ENCODE data around the gene LYPD8. TPM values are rescaled to one million over a fixed set of nuclear protein-coding genes. Genes with fewer than 3 reads are reported as not detected.

Gene LYPD8
- total and polyA plus RNA-seq, 2 of the 8 experiments (the other 6 are each of a cell fraction or from before 2014, with no cell fraction given), result not detected

DNA sequence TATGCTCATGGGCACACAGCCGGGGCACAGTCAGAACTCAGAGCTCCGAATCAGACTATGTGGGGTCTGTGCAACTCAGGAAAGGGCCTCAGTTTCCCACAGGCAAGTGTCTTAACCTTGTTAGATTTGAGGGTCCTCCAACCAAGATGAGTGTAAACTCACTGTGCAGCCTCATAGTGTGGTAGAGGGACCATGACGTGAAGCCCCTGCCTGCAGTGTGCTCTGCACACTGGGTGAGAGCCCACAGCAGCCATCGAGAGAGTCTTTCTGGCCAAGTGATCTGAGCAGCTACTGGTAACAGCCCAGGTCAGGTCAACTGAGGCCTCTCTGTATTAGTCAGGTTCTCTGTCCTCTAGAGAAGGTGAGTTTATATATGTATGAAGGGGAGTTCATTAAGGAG, 592 bp upstream of the LYPD8 start (continued):
- TF ChIP-seq, protein P1, sequence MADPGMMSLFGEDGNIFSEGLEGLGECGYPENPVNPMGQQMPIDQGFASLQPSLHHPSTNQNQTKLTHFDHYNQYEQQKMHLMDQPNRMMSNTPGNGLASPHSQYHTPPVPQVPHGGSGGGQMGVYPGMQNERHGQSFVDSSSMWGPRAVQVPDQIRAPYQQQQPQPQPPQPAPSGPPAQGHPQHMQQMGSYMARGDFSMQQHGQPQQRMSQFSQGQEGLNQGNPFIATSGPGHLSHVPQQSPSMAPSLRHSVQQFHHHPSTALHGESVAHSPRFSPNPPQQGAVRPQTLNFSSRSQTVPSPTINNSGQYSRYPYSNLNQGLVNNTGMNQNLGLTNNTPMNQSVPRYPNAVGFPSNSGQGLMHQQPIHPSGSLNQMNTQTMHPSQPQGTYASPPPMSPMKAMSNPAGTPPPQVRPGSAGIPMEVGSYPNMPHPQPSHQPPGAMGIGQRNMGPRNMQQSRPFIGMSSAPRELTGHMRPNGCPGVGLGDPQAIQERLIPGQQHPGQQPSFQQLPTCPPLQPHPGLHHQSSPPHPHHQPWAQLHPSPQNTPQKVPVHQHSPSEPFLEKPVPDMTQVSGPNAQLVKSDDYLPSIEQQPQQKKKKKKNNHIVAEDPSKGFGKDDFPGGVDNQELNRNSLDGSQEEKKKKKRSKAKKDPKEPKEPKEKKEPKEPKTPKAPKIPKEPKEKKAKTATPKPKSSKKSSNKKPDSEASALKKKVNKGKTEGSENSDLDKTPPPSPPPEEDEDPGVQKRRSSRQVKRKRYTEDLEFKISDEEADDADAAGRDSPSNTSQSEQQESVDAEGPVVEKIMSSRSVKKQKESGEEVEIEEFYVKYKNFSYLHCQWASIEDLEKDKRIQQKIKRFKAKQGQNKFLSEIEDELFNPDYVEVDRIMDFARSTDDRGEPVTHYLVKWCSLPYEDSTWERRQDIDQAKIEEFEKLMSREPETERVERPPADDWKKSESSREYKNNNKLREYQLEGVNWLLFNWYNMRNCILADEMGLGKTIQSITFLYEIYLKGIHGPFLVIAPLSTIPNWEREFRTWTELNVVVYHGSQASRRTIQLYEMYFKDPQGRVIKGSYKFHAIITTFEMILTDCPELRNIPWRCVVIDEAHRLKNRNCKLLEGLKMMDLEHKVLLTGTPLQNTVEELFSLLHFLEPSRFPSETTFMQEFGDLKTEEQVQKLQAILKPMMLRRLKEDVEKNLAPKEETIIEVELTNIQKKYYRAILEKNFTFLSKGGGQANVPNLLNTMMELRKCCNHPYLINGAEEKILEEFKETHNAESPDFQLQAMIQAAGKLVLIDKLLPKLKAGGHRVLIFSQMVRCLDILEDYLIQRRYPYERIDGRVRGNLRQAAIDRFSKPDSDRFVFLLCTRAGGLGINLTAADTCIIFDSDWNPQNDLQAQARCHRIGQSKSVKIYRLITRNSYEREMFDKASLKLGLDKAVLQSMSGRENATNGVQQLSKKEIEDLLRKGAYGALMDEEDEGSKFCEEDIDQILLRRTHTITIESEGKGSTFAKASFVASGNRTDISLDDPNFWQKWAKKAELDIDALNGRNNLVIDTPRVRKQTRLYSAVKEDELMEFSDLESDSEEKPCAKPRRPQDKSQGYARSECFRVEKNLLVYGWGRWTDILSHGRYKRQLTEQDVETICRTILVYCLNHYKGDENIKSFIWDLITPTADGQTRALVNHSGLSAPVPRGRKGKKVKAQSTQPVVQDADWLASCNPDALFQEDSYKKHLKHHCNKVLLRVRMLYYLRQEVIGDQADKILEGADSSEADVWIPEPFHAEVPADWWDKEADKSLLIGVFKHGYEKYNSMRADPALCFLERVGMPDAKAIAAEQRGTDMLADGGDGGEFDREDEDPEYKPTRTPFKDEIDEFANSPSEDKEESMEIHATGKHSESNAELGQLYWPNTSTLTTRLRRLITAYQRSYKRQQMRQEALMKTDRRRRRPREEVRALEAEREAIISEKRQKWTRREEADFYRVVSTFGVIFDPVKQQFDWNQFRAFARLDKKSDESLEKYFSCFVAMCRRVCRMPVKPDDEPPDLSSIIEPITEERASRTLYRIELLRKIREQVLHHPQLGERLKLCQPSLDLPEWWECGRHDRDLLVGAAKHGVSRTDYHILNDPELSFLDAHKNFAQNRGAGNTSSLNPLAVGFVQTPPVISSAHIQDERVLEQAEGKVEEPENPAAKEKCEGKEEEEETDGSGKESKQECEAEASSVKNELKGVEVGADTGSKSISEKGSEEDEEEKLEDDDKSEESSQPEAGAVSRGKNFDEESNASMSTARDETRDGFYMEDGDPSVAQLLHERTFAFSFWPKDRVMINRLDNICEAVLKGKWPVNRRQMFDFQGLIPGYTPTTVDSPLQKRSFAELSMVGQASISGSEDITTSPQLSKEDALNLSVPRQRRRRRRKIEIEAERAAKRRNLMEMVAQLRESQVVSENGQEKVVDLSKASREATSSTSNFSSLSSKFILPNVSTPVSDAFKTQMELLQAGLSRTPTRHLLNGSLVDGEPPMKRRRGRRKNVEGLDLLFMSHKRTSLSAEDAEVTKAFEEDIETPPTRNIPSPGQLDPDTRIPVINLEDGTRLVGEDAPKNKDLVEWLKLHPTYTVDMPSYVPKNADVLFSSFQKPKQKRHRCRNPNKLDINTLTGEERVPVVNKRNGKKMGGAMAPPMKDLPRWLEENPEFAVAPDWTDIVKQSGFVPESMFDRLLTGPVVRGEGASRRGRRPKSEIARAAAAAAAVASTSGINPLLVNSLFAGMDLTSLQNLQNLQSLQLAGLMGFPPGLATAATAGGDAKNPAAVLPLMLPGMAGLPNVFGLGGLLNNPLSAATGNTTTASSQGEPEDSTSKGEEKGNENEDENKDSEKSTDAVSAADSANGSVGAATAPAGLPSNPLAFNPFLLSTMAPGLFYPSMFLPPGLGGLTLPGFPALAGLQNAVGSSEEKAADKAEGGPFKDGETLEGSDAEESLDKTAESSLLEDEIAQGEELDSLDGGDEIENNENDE (IDR thresholded peaks at IDR 0.05; ENCODE audit: insufficient replicate concordance, low read length), result no peak

Measured in H1 (cell line).